Ishikawa (cell line): ENCODE results near the gene CNTNAP5.

Experiments
- CEBPB ChIP-seq: IDR thresholded peaks from 2 replicates; pipeline ENCODE4 v1.6.1; 2012
- CREB1 ChIP-seq: IDR thresholded peaks from 2 replicates; pipeline ENCODE4 v1.6.1; 2012; ENCODE audit warnings: low read depth
- YY1 ChIP-seq: IDR thresholded peaks from 2 replicates; pipeline ENCODE4 v1.6.1; 2012; ENCODE audit warnings: low read depth
- TF ChIP-seq, protein P1 (sequence below): IDR thresholded peaks from 2 replicates; pipeline ENCODE4 v1.6.1; 2012; ENCODE audit warnings: low read depth, mild to moderate bottlenecking

DNA sequence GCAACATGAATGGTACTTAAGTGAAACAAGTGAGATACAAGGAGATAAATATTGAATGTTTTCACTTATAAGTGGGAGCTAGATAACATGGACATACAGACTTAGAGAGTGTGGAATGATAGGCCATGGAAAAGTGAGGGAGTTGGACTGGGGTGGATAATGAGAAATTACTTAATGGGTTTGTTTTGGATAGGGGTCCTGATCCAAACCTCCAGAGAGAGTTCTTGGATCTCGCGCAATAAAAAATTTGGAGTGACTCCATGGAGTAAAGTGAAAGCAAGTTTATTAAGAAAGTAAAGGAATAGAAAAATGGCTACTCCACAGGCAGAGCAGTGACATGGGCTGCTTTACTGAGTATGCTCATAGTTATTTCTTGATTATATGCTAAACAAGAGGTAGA, 508.9 kb downstream of the CNTNAP5 start:
- TF ChIP-seq CEBPB (no peak), YY1 (no peak), CREB1 (no peak)
- TF ChIP-seq, protein P1, sequence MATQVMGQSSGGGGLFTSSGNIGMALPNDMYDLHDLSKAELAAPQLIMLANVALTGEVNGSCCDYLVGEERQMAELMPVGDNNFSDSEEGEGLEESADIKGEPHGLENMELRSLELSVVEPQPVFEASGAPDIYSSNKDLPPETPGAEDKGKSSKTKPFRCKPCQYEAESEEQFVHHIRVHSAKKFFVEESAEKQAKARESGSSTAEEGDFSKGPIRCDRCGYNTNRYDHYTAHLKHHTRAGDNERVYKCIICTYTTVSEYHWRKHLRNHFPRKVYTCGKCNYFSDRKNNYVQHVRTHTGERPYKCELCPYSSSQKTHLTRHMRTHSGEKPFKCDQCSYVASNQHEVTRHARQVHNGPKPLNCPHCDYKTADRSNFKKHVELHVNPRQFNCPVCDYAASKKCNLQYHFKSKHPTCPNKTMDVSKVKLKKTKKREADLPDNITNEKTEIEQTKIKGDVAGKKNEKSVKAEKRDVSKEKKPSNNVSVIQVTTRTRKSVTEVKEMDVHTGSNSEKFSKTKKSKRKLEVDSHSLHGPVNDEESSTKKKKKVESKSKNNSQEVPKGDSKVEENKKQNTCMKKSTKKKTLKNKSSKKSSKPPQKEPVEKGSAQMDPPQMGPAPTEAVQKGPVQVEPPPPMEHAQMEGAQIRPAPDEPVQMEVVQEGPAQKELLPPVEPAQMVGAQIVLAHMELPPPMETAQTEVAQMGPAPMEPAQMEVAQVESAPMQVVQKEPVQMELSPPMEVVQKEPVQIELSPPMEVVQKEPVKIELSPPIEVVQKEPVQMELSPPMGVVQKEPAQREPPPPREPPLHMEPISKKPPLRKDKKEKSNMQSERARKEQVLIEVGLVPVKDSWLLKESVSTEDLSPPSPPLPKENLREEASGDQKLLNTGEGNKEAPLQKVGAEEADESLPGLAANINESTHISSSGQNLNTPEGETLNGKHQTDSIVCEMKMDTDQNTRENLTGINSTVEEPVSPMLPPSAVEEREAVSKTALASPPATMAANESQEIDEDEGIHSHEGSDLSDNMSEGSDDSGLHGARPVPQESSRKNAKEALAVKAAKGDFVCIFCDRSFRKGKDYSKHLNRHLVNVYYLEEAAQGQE: no peak
